RWPE1 (cell line): ENCODE results near the gene ADGRB3.
A peak's percentile ranks its signal among the peaks of the same experiment; 100 is the strongest.

Experiments used
- CTCF ChIA-PET: fragments of 350-600 bp; sonication (Branson Sonifier 250); formaldehyde crosslinking; extraction: SDS; loops from one replicate; lab custom pipeline; 2021; lab: Yijun Ruan, JAX
- POLR2A ChIA-PET: fragments of 400-600 bp; formaldehyde crosslinking; extraction: SDS; loops from one replicate; lab custom pipeline; 2020; ENCODE audit warnings: antibody characterized with exemption; ENCODE audit not compliant: low non-redundant PET; lab: Yijun Ruan, JAX
- DNase-seq: peaks from one replicate; pipeline ENCODE4 v3.0.0; 2012; ENCODE audit warnings: low spot score
- H3K27ac ChIP-seq: fragments of 450-650 bp; 2 replicates; pipeline ENCODE4 v1.5.1; 2017
- CTCF ChIP-seq: fragments of 450-650 bp; conservative IDR thresholded peaks from 2 replicates; pipeline ENCODE4 v1.5.1; 2017; ENCODE audit warnings: low read depth, mild to moderate bottlenecking

Gene ADGRB3

DNA sequence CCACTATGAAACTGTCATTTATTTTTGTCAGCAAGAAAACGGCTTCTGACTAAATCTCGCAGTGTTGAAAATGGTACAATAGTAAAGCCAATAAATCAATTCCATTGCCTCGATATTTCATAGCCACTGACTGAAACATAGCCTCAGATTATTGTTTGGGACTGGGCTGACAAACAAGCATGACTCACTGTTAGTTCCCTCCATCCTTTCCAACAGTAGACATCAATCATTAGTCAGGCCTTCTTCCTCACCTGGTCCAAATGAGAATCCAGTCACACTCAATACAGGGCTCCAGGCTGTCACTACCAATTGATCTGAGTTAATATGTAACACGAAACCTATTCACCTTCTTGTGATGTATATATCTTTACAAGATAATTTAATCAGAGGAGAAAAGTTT, 66.1 kb downstream of the ADGRB3 start:
- CTCF ChIA-PET, result no interaction called here
- no peak for TF ChIP-seq CTCF
- peak; percentile 9 for DNase-seq
- POLR2A ChIA-PET, result no interaction called here
- H3K27ac ChIP-seq, result no peak overlapping the region

DNA sequence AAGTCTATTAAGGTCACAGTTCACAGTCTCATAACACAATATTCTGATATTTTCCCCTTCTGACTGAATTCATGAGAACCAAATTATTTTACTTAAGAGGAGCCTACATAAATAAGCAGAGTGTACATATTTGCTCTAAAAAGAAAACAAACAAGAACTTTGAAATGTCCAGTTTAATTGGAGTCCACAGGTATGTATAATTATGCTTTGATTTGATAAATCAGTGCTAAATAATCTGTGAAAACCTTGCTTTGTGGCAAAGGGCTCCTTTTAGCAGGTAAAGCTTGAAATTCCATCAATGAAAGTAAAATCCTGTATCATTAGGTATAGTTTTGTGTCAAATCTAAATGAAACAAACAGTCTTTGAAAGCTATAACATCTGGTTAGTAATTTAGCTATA, 69.4 kb downstream of the ADGRB3 start:
- DNase-seq, result no peak
- ChIA-PET POLR2A (no interaction called here), CTCF (interaction anchor here (0.7 kb wide), 1 partner anchor 121 kb away, joined by 3 read pairs; no protein-coding TSS in a partner anchor)
- no peak for TF ChIP-seq CTCF
- H3K27ac ChIP-seq, result no peak overlapping the region

DNA sequence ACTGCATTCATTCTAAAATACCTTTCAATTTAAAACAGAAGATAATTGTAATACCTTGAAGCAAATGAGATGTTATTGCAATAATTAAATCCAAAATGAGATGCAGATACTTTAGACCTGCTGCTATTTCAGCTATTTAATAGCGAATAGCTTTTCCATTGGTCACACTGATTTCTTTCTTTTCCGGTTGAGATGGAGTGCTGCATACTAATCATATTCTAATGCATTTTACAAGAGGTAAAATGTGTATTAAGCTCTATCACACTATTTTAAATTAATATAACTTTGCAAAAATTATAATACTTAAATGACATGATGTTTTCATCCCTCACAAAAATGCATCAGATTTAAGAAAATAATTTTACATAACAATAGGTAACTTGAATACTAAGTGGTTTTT, 74.0 kb downstream of the ADGRB3 start:
- ChIA-PET CTCF (no interaction called here), POLR2A (no interaction called here)

DNA sequence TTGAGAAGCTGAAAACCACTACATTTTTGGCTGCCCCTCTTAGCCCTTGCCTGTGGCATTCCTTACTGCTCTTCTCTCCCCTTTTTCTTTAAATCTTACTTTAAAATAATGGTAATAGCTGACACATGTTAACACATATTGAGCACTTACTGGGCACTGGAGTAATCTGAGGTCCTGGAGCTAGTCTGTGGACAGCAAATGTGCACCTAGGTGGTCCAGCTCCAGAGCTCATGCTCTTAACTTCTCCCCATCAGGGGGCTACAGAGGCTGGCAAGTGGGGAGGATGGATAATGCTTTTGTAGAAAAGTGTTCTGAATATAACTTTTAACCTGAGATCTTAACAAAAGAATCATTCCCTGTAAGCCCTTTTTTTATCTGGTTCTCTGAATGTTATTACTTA, 74.8 kb downstream of the ADGRB3 start:
- ChIA-PET CTCF (interaction anchor here (0.6 kb wide), 2 partner anchors 23 to 35 kb away, joined by 5 to 7 read pairs; no protein-coding TSS in a partner anchor), POLR2A (no interaction called here)
- H3K27ac ChIP-seq, result no peak overlapping the region
- no peak for DNase-seq
- TF ChIP-seq CTCF, result no peak

More for the DNA sequence above, 74.0 kb downstream of the ADGRB3 start:
- H3K27ac ChIP-seq, result no peak overlapping the region
- no peak for TF ChIP-seq CTCF
- no peak for DNase-seq

- no peak overlapping the region for H3K27ac ChIP-seq
- ChIA-PET POLR2A (no interaction called here), CTCF (interaction anchor here (0.9 kb wide), 1 partner anchor 1363 kb away, joined by 5 read pairs; no protein-coding TSS in a partner anchor)
- no peak for DNase-seq
- no peak for TF ChIP-seq CTCF
Measured at GRCh38 chr6:68710496-68710895, 75.4 kb downstream of the ADGRB3 start.

DNA sequence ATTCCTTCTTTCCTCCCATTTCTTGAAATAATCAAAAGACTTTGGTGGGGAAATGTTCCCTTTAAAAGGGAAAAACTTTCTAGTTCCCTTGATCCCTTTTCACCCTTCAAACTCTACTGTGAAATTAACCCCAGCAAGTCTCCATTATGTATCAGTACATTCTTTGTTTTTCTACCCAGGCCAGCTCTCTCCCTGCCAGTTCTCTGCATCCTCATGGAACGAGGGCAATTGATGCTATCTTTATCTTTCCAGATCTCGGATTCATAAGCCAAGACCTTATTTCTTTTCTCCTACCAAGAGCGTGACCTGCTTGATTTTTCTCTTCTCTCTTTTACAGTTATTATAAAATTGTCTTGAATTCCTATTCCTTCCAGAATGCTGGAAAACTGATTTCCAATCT, 75.8 kb downstream of the ADGRB3 start:
- no peak for DNase-seq
- no peak overlapping the region for H3K27ac ChIP-seq
- POLR2A ChIA-PET, result no interaction called here
- CTCF ChIA-PET, result interaction anchor here (0.9 kb wide), 1 partner anchor 1363 kb away, joined by 5 read pairs; no protein-coding TSS in a partner anchor
- no peak for TF ChIP-seq CTCF
